ENCODE results near the gene MKI67.

Gene MKI67

GRCh38 chr10:128087884-128088709 lies 38.1 kb downstream of the MKI67 start:
- Histone ChIP-seq H3K4me3 (no peak overlapping the region), H3K27ac (no peak overlapping the region)
- no peak for TF ChIP-seq CTCF (IDR thresholded peaks at IDR 0.05)
- peak; percentile 64 for DNase-seq (ENCODE audit: low spot score)

GRCh38 chr10:128087146-128087883 lies 38.9 kb downstream of the MKI67 start:
- no peak for DNase-seq (ENCODE audit: low spot score)
- H3K4me3 ChIP-seq = no peak overlapping the region
- no peak for TF ChIP-seq CTCF (IDR thresholded peaks at IDR 0.05)
- no peak overlapping the region for H3K27ac ChIP-seq

GRCh38 chr10:128086003-128086863 lies 40.0 kb downstream of the MKI67 start:
- no peak overlapping the region for H3K4me3 ChIP-seq
- H3K27ac ChIP-seq = no peak overlapping the region
- peak; percentile 58 for DNase-seq (ENCODE audit: low spot score)
- TF ChIP-seq CTCF (IDR thresholded peaks at IDR 0.05) = no peak

- Histone ChIP-seq H3K4me3 (no peak overlapping the region), H3K27ac (no peak overlapping the region)
- DNase-seq (ENCODE audit: low spot score) = no peak
- no peak for TF ChIP-seq CTCF (IDR thresholded peaks at IDR 0.05)
Measured at GRCh38 chr10:128084991-128085390, 41.2 kb downstream of the MKI67 start.

GRCh38 chr10:128084364-128084763 lies 41.9 kb downstream of the MKI67 start:
- no peak for TF ChIP-seq CTCF (IDR thresholded peaks at IDR 0.05)
- peak; percentile 54 for DNase-seq (ENCODE audit: low spot score)
- Histone ChIP-seq H3K27ac (no peak overlapping the region), H3K4me3 (no peak overlapping the region)

- no peak for DNase-seq (ENCODE audit: low spot score)
- no peak overlapping the region for H3K4me3 ChIP-seq
- TF ChIP-seq CTCF (IDR thresholded peaks at IDR 0.05) = no peak
Measured at GRCh38 chr10:128083191-128083895, 42.9 kb downstream of the MKI67 start.

More at GRCh38 chr10:128083191-128083895, 42.9 kb downstream of the MKI67 start:
- H3K27ac ChIP-seq = no peak overlapping the region

All from coronary artery (tissue), 2 donors.